B cell (primary cell): ENCODE measurements around the gene HES7. TPM values are rescaled to one million over a fixed set of nuclear protein-coding genes. Genes with fewer than 3 reads are reported as not detected.

Source experiments
- ATAC-seq: fragments of 200-7000 bp; cut with Tn5 transposase; one replicate; pipeline ENCODE4 v1.10.0; 2021; ENCODE audit warnings: low read depth, mild to moderate bottlenecking, moderate number of reproducible peaks, moderate library complexity
- CTCF ChIA-PET: fragments of 350-600 bp; sonication (Branson Sonifier 250); formaldehyde crosslinking; loops from one replicate; lab custom pipeline; 2021; ENCODE audit warnings: antibody characterized with exemption, inconsistent platforms; lab: Charles Lee
- POLR2A ChIA-PET: fragments of 350-600 bp; sonication (Branson Sonifier 250); formaldehyde crosslinking; loops from one replicate; lab custom pipeline; 2021; ENCODE audit warnings: antibody characterized with exemption; lab: Charles Lee
- DNase-seq: peaks from one replicate; pipeline ENCODE4 v3.0.0; 2013
- H2AFZ ChIP-seq: 2 replicates; pipeline ENCODE4 v1.6.1; 2012; ENCODE audit warnings: mild to moderate bottlenecking, low read depth, low read length; ENCODE audit not compliant: insufficient read depth, poor library complexity, severe bottlenecking
- H3K27ac ChIP-seq, 2 donors: 1 replicate in 1 of 2; 2 replicates in 1 of 2; pipeline ENCODE4 v1.5.1; 2012 to 2013; ENCODE audit warnings: low read length in 2 of 2, mild to moderate bottlenecking in 2 of 2, moderate library complexity in 1 of 2
- H3K27me3 ChIP-seq, 4 experiments: fragments of 200-600 bp in 1 of 4; sonication (generic) in 1 of 4; replicated peaks in 1 of 4; 1 replicate in 2 of 4; 2 replicates in 2 of 4; pipeline versions ENCODE4 v1.6.1 to v1.7.0; 2013 to 2016; ENCODE audit warnings: low read length in 3 of 4, mild to moderate bottlenecking in 2 of 4, mixed read lengths in 1 of 4, moderate library complexity in 1 of 4; ENCODE audit not compliant: insufficient read depth in 4 of 4, control insufficient read depth in 3 of 4; ENCODE audit errors: control extremely low read depth in 1 of 4
- H3K36me3 ChIP-seq, 2 experiments: replicated peaks in 1 of 2; 1 replicate in 1 of 2; 2 replicates in 1 of 2; pipeline versions ENCODE4 v1.6.1 to v1.7.1; 2013; ENCODE audit warnings: low read length in 1 of 2; ENCODE audit not compliant: insufficient read depth in 2 of 2, control insufficient read depth in 1 of 2; ENCODE audit errors: control extremely low read depth in 1 of 2, extremely low read depth in 1 of 2
- H3K4me1 ChIP-seq, 2 donors: fragments of 200-600 bp in 1 of 2; sonication (generic) in 1 of 2; 1 replicate in 1 of 2; 2 replicates in 1 of 2; pipeline versions ENCODE4 v1.5.1 to v1.6.1; 2013 to 2017; ENCODE audit warnings: low read length in 2 of 2; ENCODE audit not compliant: control insufficient read depth in 2 of 2, insufficient read depth in 2 of 2
- H3K4me2 ChIP-seq: replicated peaks from 2 replicates; pipeline ENCODE3; 2012; ENCODE audit warnings: mild to moderate bottlenecking, low read depth, low read length; ENCODE audit not compliant: poor library complexity, severe bottlenecking
- H3K4me3 ChIP-seq, 5 experiments: fragments of 200-600 bp in 1 of 5; sonication (generic) in 1 of 5; 1 replicate in 3 of 5; 2 replicates in 2 of 5; pipeline versions ENCODE4 v1.5.1 to v1.7.0; 2011 to 2016; ENCODE audit warnings: low read length in 4 of 5, mild to moderate bottlenecking in 4 of 5, low read depth in 2 of 5, control low read depth in 1 of 5, moderate library complexity in 1 of 5; ENCODE audit not compliant: insufficient read depth in 1 of 5; ENCODE audit errors: control extremely low read depth in 1 of 5, extremely low read depth in 1 of 5
- H3K79me2 ChIP-seq: fragments of 200-600 bp; sonication (generic); one replicate; pipeline ENCODE4 v1.6.0; 2016; ENCODE audit warnings: low read length; ENCODE audit not compliant: control insufficient read depth, insufficient read depth
- H3K9ac ChIP-seq: fragments of 200-600 bp; sonication (generic); 2 replicates; pipeline ENCODE4 v1.6.1; 2017; ENCODE audit warnings: mild to moderate bottlenecking, low read length, moderate library complexity
- H3K9me3 ChIP-seq, 3 donors: one replicate each; pipeline versions ENCODE4 v1.6.1 to v1.7.1; 2013; ENCODE audit warnings: low read length in 2 of 3; ENCODE audit not compliant: control insufficient read depth in 2 of 3, insufficient read depth in 1 of 3; ENCODE audit errors: control extremely low read depth in 1 of 3
- H4K20me1 ChIP-seq: 2 replicates; pipeline ENCODE4 v1.6.0; 2012; ENCODE audit warnings: mild to moderate bottlenecking, low read length; ENCODE audit not compliant: insufficient read depth, control insufficient read depth, poor library complexity, severe bottlenecking
- H3K27ac Mint-ChIP-seq: one replicate; pipeline ENCODE4 v1.8.0; 2021; ENCODE audit warnings: mixed read lengths
- H3K27me3 Mint-ChIP-seq: one replicate; pipeline ENCODE4 v1.8.0; 2021; ENCODE audit warnings: mixed read lengths
- H3K4me1 Mint-ChIP-seq: one replicate; pipeline ENCODE4 v1.8.0; 2021; ENCODE audit warnings: mixed read lengths
- H3K4me3 Mint-ChIP-seq: one replicate; pipeline ENCODE4 v1.8.0; 2021; ENCODE audit warnings: mixed read lengths
- H3K9me3 Mint-ChIP-seq: one replicate; pipeline ENCODE4 v1.8.0; 2022; ENCODE audit warnings: mixed read lengths; ENCODE audit not compliant: insufficient read depth
- EZH2 ChIP-seq: IDR thresholded peaks from 2 replicates; pipeline ENCODE4 v1.6.1; 2012; ENCODE audit warnings: borderline replicate concordance, low read depth, mild to moderate bottlenecking, moderate library complexity, low read length; ENCODE audit not compliant: insufficient read depth, poor library complexity, severe bottlenecking
- WGBS: methylation state at CpG from one replicate; pipeline ENCODE4 v1.1.5; 2013; ENCODE audit warnings: missing lambda C conversion rate; ENCODE audit not compliant: insufficient coverage; 5-methylcytosine and 5-hydroxymethylcytosine counted together
- intact Hi-C: fragments of 100-400 bp; cut with micrococcal nuclease; formaldehyde crosslinking; loops from one replicate; pipeline ENCODE4 v1.10.0; 2022
- polyA plus RNA-seq: library from polyadenylated mRNA; depleted of rRNA; stranded (reverse); fragments of >200 nt; gene quantifications from 2 replicates; pipeline ENCODE4 v1.2.3, GENCODE V29; 2012
- total RNA-seq, 2 donors: library from RNA; stranded (reverse); fragments of 120-200 nt in 1 of 2; gene quantifications; 1 replicate in 1 of 2; 2 replicates in 1 of 2; pipeline versions ENCODE4 v1.2.3 to v1.2.4, GENCODE V29; 2013 to 2022
- TF ChIP-seq, protein P1 (sequence below): fragments of 200-600 bp; IDR thresholded peaks from one replicate; pipeline ENCODE4 v1.8.0; 2022; ENCODE audit warnings: antibody characterized with exemption, mild to moderate bottlenecking

HES7 gene
- total and polyA plus RNA-seq, 2 donors (not counting 1 experiment from before 2014, with no cell fraction given) = 0.34 TPM; not detected in 1

DNA sequence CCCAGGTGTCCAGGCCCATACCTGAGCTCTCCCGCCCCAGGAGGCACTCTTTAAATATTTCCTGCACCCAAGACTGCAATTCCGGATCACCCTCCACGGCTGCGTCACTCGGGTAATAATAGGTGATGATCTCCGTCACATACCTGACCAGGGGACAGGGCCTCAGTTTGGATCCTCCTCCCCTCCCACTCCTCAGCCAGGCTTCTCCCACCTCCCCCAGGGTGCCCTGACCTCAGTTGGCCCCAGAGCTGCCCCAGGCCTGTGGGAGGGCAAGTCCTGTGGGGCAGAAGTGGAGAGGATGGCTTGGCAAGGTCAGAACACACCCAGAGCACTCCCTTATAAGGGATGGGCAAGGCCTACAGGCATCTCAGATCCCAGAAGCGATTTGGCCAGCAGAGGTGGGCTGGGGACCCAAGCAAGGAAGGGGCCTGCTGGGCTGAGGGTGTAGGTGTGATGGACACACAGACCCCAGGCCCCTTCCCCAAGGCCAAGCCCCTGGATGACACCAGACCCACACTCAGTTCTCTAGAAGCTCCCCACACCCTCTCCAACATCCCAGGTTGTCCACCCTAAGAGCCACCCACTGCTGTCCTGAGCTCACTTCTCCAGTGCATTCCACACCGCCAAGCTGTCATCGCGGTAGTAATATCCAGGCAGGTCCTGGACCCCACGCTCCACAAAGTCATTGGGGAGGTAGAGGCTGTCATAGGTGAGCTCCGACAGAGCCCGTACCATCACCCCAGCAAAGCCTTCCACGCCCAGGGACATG lies 48.1 kb downstream of the HES7 start:
- Mint-ChIP-seq H3K4me1 (peaks cover 34% of the 10 kb centered on the region), H3K9me3 (no peaks in the 10 kb centered on the region), H3K27me3 (peaks cover 41% of the 10 kb centered on the region), H3K27ac (no peak overlapping the region), H3K4me3 (no peak overlapping the region)
- TF ChIP-seq EZH2 = no peak
- TF ChIP-seq, protein P1, sequence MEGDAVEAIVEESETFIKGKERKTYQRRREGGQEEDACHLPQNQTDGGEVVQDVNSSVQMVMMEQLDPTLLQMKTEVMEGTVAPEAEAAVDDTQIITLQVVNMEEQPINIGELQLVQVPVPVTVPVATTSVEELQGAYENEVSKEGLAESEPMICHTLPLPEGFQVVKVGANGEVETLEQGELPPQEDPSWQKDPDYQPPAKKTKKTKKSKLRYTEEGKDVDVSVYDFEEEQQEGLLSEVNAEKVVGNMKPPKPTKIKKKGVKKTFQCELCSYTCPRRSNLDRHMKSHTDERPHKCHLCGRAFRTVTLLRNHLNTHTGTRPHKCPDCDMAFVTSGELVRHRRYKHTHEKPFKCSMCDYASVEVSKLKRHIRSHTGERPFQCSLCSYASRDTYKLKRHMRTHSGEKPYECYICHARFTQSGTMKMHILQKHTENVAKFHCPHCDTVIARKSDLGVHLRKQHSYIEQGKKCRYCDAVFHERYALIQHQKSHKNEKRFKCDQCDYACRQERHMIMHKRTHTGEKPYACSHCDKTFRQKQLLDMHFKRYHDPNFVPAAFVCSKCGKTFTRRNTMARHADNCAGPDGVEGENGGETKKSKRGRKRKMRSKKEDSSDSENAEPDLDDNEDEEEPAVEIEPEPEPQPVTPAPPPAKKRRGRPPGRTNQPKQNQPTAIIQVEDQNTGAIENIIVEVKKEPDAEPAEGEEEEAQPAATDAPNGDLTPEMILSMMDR = no peak
- Histone ChIP-seq H3K27ac (no peak overlapping the region), H2AFZ (no peak overlapping the region), H3K4me1 (peaks cover 37 to 40% of the 10 kb centered on the region in 2 donors), H3K4me3 (no peak overlapping the region), H3K27me3 (peaks cover 0 to 55% (median 38%) of the 10 kb centered on the region in 4 experiments), H3K9me3 (peaks cover 0 to 19% (median 0%) of the 10 kb centered on the region in 3 donors), H3K36me3 (no peaks in the 10 kb centered on the region), H3K4me2 (no peak overlapping the region), H3K79me2 (peaks cover 7% of the 10 kb centered on the region), H3K9ac (no peak overlapping the region), H4K20me1 (peaks cover 6% of the 10 kb centered on the region)
- ATAC-seq = no peak
- 98% methylated on average over 13 of the region's 14 CpGs for WGBS
- ChIA-PET CTCF (interaction anchor here (0.6 to 11.5 kb wide), 12 partner anchors 8 to 448 kb away, joined by 3 to 360 read pairs (median 10); partner anchors contain the start of genes ALOX12B, ALOXE3, SAT2 and SLC25A35), POLR2A (no interaction called here)
- intact Hi-C loops = no loop called here
- DNase-seq = no peak

DNA sequence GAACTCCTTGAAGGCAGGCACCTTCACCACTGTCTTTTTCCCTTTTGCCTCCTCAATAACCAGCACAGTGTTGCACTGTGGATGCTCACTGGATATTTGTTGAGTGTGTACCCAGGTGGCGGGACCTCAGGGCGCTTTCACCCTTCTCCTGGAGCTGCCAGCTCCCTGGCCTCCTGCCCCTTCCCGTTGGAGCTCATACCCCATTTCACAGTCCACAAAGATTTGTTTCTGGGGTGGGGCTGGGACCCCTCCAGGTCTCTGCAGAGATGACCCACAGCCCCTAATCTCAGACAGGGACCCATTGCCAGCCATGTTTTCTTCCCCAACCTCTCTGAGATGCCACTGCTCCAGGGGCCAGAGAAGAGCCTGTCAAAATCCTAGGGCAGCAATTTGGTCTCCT lies 48.8 kb downstream of the HES7 start:
- peaks cover 34% of the 10 kb centered on the region for H3K4me1 Mint-ChIP-seq
- 75% methylated on average over 1 of the region's 3 CpGs for WGBS
- peaks cover under 1% of the 10 kb centered on the region for H3K79me2 ChIP-seq
- TF ChIP-seq EZH2 = no peak
- TF ChIP-seq, protein P1 = no peak
- DNase-seq (no peak), ATAC-seq (no peak)
- H3K27ac Mint-ChIP-seq = no peak overlapping the region
- H3K4me2 ChIP-seq = no peak overlapping the region
- no peaks in the 10 kb centered on the region for H3K36me3 ChIP-seq
- H3K4me3 ChIP-seq = no peak overlapping the region
- peaks cover 0 to 19% (median 0%) of the 10 kb centered on the region in 3 donors for H3K9me3 ChIP-seq
- peaks cover 0 to 57% (median 39%) of the 10 kb centered on the region in 4 experiments for H3K27me3 ChIP-seq
- H3K4me3 Mint-ChIP-seq = no peak overlapping the region
- H4K20me1 ChIP-seq = no peaks in the 10 kb centered on the region
- intact Hi-C loops = no loop called here
- peaks cover 46% of the 10 kb centered on the region for H3K27me3 Mint-ChIP-seq
- ChIA-PET POLR2A (interaction anchor here (0.6 kb wide), 1 partner anchor 127 kb away, joined by 4 read pairs; no protein-coding TSS in a partner anchor), CTCF (interaction anchor here (0.9 to 11.5 kb wide), 15 partner anchors 9 to 448 kb away, joined by 3 to 360 read pairs (median 10); partner anchors contain the start of genes ALOX12B, ALOXE3, SAT2 and SLC25A35)
- H2AFZ ChIP-seq = no peak overlapping the region
- peaks cover 32 to 35% of the 10 kb centered on the region in 2 donors for H3K4me1 ChIP-seq
- H3K9me3 Mint-ChIP-seq = no peaks in the 10 kb centered on the region
- H3K9ac ChIP-seq = no peak overlapping the region
- H3K27ac ChIP-seq = no peak overlapping the region
